H1 (cell line): Measurements from ENCODE around the gene YARS1. TPM values are rescaled to one million over a fixed set of nuclear protein-coding genes. Genes with fewer than 3 reads are reported as not detected.
A peak's percentile ranks its signal among the peaks of the same experiment; 100 is the strongest.

Experiments used
- CTCF ChIA-PET: fragments of 300-600 bp; sonication (Branson Sonifier 250); formaldehyde crosslinking; loops from one replicate; lab custom pipeline; 2021; ENCODE audit not compliant: partially characterized antibody; lab: Charles Lee
- POLR2A ChIA-PET: fragments of 300-600 bp; sonication (Branson Sonifier 250); formaldehyde crosslinking; loops from one replicate; lab custom pipeline; 2021; ENCODE audit warnings: inconsistent platforms; ENCODE audit not compliant: partially characterized antibody; lab: Charles Lee
- DNase-seq, 2 experiments: peaks; one replicate each; pipeline versions ENCODE4 v3.0.0 to v3.0.0-alpha.2; 2010 to 2022; ENCODE audit warnings: low spot score in 2 of 2, low read depth in 1 of 2, mixed read lengths in 1 of 2
- FAIRE-seq: peaks from 2 replicates; lab custom pipeline; 2011; peaks lifted over from hg19 to GRCh38; lab: Jason Lieb, UNC
- H2AFZ ChIP-seq: 2 replicates; pipeline ENCODE4 v1.8.1; 2012; ENCODE audit warnings: low read length, inconsistent platforms
- H2AK5ac ChIP-seq: 2 replicates; pipeline ENCODE4 v1.6.1; 2013; ENCODE audit warnings: low read depth, low read length
- H2BK120ac ChIP-seq: replicated peaks from 2 replicates; pipeline ENCODE3; 2013; ENCODE audit warnings: low read depth, low read length, inconsistent platforms
- H2BK12ac ChIP-seq: 2 replicates; pipeline ENCODE4 v1.6.1; 2013; ENCODE audit warnings: low read depth, low read length
- H2BK15ac ChIP-seq: 2 replicates; pipeline ENCODE4 v1.6.1; 2013; ENCODE audit warnings: low read length
- H2BK20ac ChIP-seq: 2 replicates; pipeline ENCODE4 v1.6.1; 2013; ENCODE audit warnings: low read length
- H2BK5ac ChIP-seq: 2 replicates; pipeline ENCODE4 v1.6.1; 2013; ENCODE audit warnings: low read depth, low read length
- H3K14ac ChIP-seq: 2 replicates; pipeline ENCODE4 v1.6.1; 2013; ENCODE audit warnings: inconsistent platforms; ENCODE audit not compliant: insufficient read length
- H3K18ac ChIP-seq: 2 replicates; pipeline ENCODE4 v1.6.1; 2013; ENCODE audit warnings: low read length; ENCODE audit errors: extremely low read depth
- H3K23ac ChIP-seq: 2 replicates; pipeline ENCODE4 v1.6.1; 2013; ENCODE audit warnings: inconsistent platforms; ENCODE audit not compliant: insufficient read length
- H3K23me2 ChIP-seq: 2 replicates; pipeline ENCODE4 v1.6.1; 2013; ENCODE audit warnings: low read depth, low read length
- H3K27ac ChIP-seq: 2 replicates; pipeline ENCODE4 v1.6.1; 2011; ENCODE audit warnings: low read depth, low read length, inconsistent platforms
- H3K27me3 ChIP-seq, 4 experiments: replicated peaks in 1 of 4; 1 replicate in 1 of 4; 2 replicates in 3 of 4; pipeline versions ENCODE4 v1.6.1 to v1.8.1; 2011 to 2013; ENCODE audit warnings: low read length in 3 of 4, mild to moderate bottlenecking in 3 of 4, inconsistent platforms in 2 of 4, mixed read lengths in 2 of 4, moderate library complexity in 1 of 4; ENCODE audit not compliant: control insufficient read depth in 3 of 4, insufficient read depth in 3 of 4; ENCODE audit errors: extremely low read depth in 1 of 4
- H3K36me3 ChIP-seq, 4 experiments: 2 replicates each; pipeline versions ENCODE4 v1.6.1 to v1.8.1; 2011 to 2013; ENCODE audit warnings: mild to moderate bottlenecking in 4 of 4, low read length in 3 of 4, moderate library complexity in 2 of 4, control low read depth in 1 of 4, inconsistent platforms in 1 of 4; ENCODE audit not compliant: insufficient read depth in 4 of 4, control insufficient read depth in 2 of 4
- H3K4ac ChIP-seq: replicated peaks from 2 replicates; pipeline ENCODE3; 2013; ENCODE audit warnings: low read length, low read depth, mixed read lengths, inconsistent platforms; ENCODE audit not compliant: insufficient read length
- H3K4me1 ChIP-seq, 4 experiments: replicated peaks in 1 of 4; 1 replicate in 1 of 4; 2 replicates in 3 of 4; pipeline versions ENCODE4 v1.6.1 to v1.8.1; 2011 to 2013; ENCODE audit warnings: low read length in 3 of 4, inconsistent platforms in 2 of 4, mixed read lengths in 1 of 4; ENCODE audit not compliant: insufficient read depth in 4 of 4, control insufficient read depth in 3 of 4
- H3K4me2 ChIP-seq, 2 experiments: 2 replicates each; pipeline versions ENCODE4 v1.6.1 to v1.8.1; 2011 to 2013; ENCODE audit warnings: low read depth in 2 of 2, low read length in 2 of 2, control low read depth in 1 of 2, inconsistent platforms in 1 of 2, mild to moderate bottlenecking in 1 of 2; ENCODE audit not compliant: insufficient read depth in 1 of 2
- H3K4me3 ChIP-seq, 4 experiments: fragments of 200-600, 300-600 bp in 1 of 4; sonication (generic), shearing (Covaris generic), sonication (Bioruptor Twin) in 1 of 4; 2 replicates each; pipeline versions ENCODE4 v1.5.1 to v1.8.1; 2011 to 2016; ENCODE audit warnings: low read length in 4 of 4, low read depth in 3 of 4, control low read depth in 2 of 4, inconsistent platforms in 2 of 4, mild to moderate bottlenecking in 2 of 4, mixed read lengths in 1 of 4, moderate library complexity in 1 of 4; ENCODE audit not compliant: insufficient read depth in 2 of 4; ENCODE audit errors: extremely low read depth in 1 of 4
- H3K56ac ChIP-seq: replicated peaks from 2 replicates; pipeline ENCODE3; 2013; ENCODE audit warnings: low read depth, mild to moderate bottlenecking, mixed read lengths, low read length, inconsistent platforms; ENCODE audit not compliant: insufficient read length
- H3K79me1 ChIP-seq: 2 replicates; pipeline ENCODE4 v1.6.1; 2013; ENCODE audit warnings: low read depth, low read length, control low read depth
- H3K79me2 ChIP-seq, 2 experiments: 2 replicates each; pipeline versions ENCODE4 v1.6.1 to v1.8.1; 2012 to 2013; ENCODE audit warnings: low read length in 2 of 2, mild to moderate bottlenecking in 2 of 2, inconsistent platforms in 1 of 2; ENCODE audit not compliant: insufficient read depth in 2 of 2, control insufficient read depth in 1 of 2
- H3K9ac ChIP-seq, 4 experiments: replicated peaks in 1 of 4; 1 replicate in 1 of 4; 2 replicates in 3 of 4; pipeline versions ENCODE4 v1.6.1 to v1.8.1; 2011 to 2013; ENCODE audit warnings: low read depth in 3 of 4, low read length in 3 of 4, control low read depth in 2 of 4, mild to moderate bottlenecking in 2 of 4, moderate library complexity in 2 of 4, inconsistent platforms in 1 of 4; ENCODE audit errors: extremely low read depth in 1 of 4
- H3K9me3 ChIP-seq, 2 experiments: 2 replicates each; pipeline versions ENCODE4 v1.6.1 to v1.8.1; 2012 to 2013; ENCODE audit warnings: mild to moderate bottlenecking in 2 of 2, moderate library complexity in 2 of 2, control low read depth in 1 of 2, inconsistent platforms in 1 of 2, low read depth in 1 of 2, low read length in 1 of 2, mixed read lengths in 1 of 2; ENCODE audit not compliant: insufficient read depth in 2 of 2
- H4K20me1 ChIP-seq, 2 experiments: replicated peaks in 1 of 2; 2 replicates each; pipeline versions ENCODE3 to v1.8.1; 2011 to 2013; ENCODE audit warnings: inconsistent platforms in 2 of 2, low read length in 2 of 2, mild to moderate bottlenecking in 1 of 2; ENCODE audit not compliant: insufficient read depth in 2 of 2, control insufficient read depth in 1 of 2
- H4K5ac ChIP-seq: 2 replicates; pipeline ENCODE4 v1.6.1; 2013; ENCODE audit warnings: low read length, low read depth, mixed read lengths, inconsistent platforms; ENCODE audit not compliant: insufficient read length
- H4K8ac ChIP-seq: 2 replicates; pipeline ENCODE4 v1.8.0; 2013; ENCODE audit warnings: mild to moderate bottlenecking, moderate library complexity, low read length, inconsistent platforms; ENCODE audit not compliant: insufficient read depth; ENCODE audit errors: extremely low read depth
- H4K91ac ChIP-seq: replicated peaks from 2 replicates; pipeline ENCODE3; 2013; ENCODE audit warnings: low read length, mixed read lengths, inconsistent platforms; ENCODE audit not compliant: insufficient read length
- POLR2AphosphoS5 ChIP-seq: IDR thresholded peaks from 2 replicates; pipeline ENCODE4 v1.6.1; 2011; ENCODE audit warnings: low read depth, low read length
- SIRT6 ChIP-seq: IDR thresholded peaks from one replicate; pipeline ENCODE4 v1.7.1; 2012; ENCODE audit warnings: low read length, inconsistent platforms
- whole genome bisulfite sequencing, 2 experiments: shearing (Covaris generic) in 1 of 2; methylation state at CpG; one replicate each; pipeline versions ENCODE4 v1.1.6 to v1.1.7; 2013 to 2015; ENCODE audit warnings: low lambda C conversion rate in 2 of 2, mixed read lengths in 2 of 2, inconsistent platforms in 1 of 2, low coverage in 1 of 2, missing lambda C conversion rate in 1 of 2; ENCODE audit not compliant: insufficient replicate concordance in 2 of 2, insufficient coverage in 1 of 2, insufficient read length in 1 of 2; ENCODE audit errors: extremely low coverage in 1 of 2, missing lambda C conversion rate in 1 of 2; 5-methylcytosine and 5-hydroxymethylcytosine counted together
- polyA plus RNA-seq, 7 experiments: library from polyadenylated mRNA; depleted of rRNA in 3 of 7; stranded (reverse) in 5 of 7; unstranded in 2 of 7; fragments of >200 nt in 5 of 7; fragments of 200-250 nt in 2 of 7; gene quantifications; 1 replicate in 5 of 7; 2 replicates in 1 of 7; 4 replicates in 1 of 7; pipeline versions ENCODE4 v1.2.1 to v1.2.3, GENCODE V29; 2011 to 2013; ENCODE audit warnings: missing spikeins in 2 of 7, mixed read lengths in 2 of 7
- total RNA-seq: library from RNA; stranded (reverse); fragmentation: NEBNext Ultra II Directional; extraction: Animal tissue kit (Norgen Biotek cat#: 25700); gene quantifications from 2 replicates; pipeline ENCODE4 v1.2.1, GENCODE V29; 2021

The YARS1 gene
- total and polyA plus RNA-seq, 2 of the 8 experiments (the other 6 are each of a cell fraction or from before 2014, with no cell fraction given): 47.1 to 226 TPM

GRCh38 chr1:32780628-32781234 is 36.4 kb downstream of the YARS1 start:
- Histone ChIP-seq H3K4me1 (peaks cover 0 to 2% (median under 1%) of the 10 kb centered on the region in 4 experiments; a peak in 1 of 7 replicates), H2AFZ (no peak overlapping the region), H2AK5ac (no peak overlapping the region), H2BK120ac (no peak overlapping the region), H2BK15ac (no peak overlapping the region), H4K91ac (no peak overlapping the region), H3K9ac (no peak overlapping the region), H2BK20ac (no peak overlapping the region), H2BK12ac (no peak overlapping the region), H4K8ac (no peak overlapping the region), H3K18ac (no peak overlapping the region), H3K27ac (no peak overlapping the region), H3K27me3 (no peaks in the 10 kb centered on the region), H3K14ac (no peak overlapping the region), H3K9me3 (no peaks in the 10 kb centered on the region), H3K79me1 (no peaks in the 10 kb centered on the region; the same call in 1 of the 2 replicates), H3K79me2 (no peaks in the 10 kb centered on the region), H3K4me3 (no peak overlapping the region), H2BK5ac (no peak overlapping the region), H4K5ac (no peak overlapping the region), H3K4ac (no peak overlapping the region), H3K23me2 (no peaks in the 10 kb centered on the region), H4K20me1 (peaks cover 5 to 11% of the 10 kb centered on the region in 2 experiments), H3K36me3 (peaks cover 45 to 90% (median 68%) of the 10 kb centered on the region in 4 experiments), H3K23ac (no peak overlapping the region), H3K4me2 (no peak overlapping the region), H3K56ac (no peak overlapping the region)
- POLR2A ChIA-PET: interaction anchor here (1.4 to 4.2 kb wide), 2 partner anchors 7 to 9 kb away, joined by 3 to 40 read pairs; no protein-coding TSS in a partner anchor
- DNase-seq (no peak), FAIRE-seq (no peak)
- no peak for TF ChIP-seq SIRT6
- 0 out of 2 replicates have a peak, but pooled peaks have one; percentile 16 for TF ChIP-seq POLR2AphosphoS5
- CTCF ChIA-PET: interaction anchor here (2.0 to 4.9 kb wide), 2 partner anchors 8 to 69 kb away, joined by 6 to 32 read pairs; no protein-coding TSS in a partner anchor
- 93% methylated on average over 8 of the region's 8 CpGs; no CpG with 5 or more reads in 1 of the 2 experiments for WGBS, 2 experiments
